ENCODE results near the gene KTI12.
A peak's percentile ranks its signal among the peaks of the same experiment; 100 is the strongest.

The KTI12 gene

GRCh38 chr1:52057876-52058415, 24.3 kb upstream of the KTI12 start:
- Histone ChIP-seq H3K36me3 (ENCODE audit: control insufficient read depth in 2 of 2, insufficient read depth in 1 of 2, low read length in 2 of 2) (peaks cover 16 to 32% of the 10 kb centered on the region in 2 experiments), H3K4me1 (ENCODE audit: control insufficient read depth, insufficient read depth, low read length) (peaks cover 11% of the 10 kb centered on the region; the same call in 1 of the 2 replicates), H3K9me3 (ENCODE audit: control insufficient read depth, insufficient read depth, low read depth, low read length) (no peaks in the 10 kb centered on the region), H3K4me3 (ENCODE audit: low read depth, low read length) (peak overlapping the region; percentile 91; the same call in 1 of the 2 replicates), H3K27ac (ENCODE audit: extremely low read depth, low read depth, low read length) (no peak overlapping the region)
- TF ChIP-seq ZNF776 (tag by site-specific recombination; IDR thresholded peaks at IDR 0.05; ENCODE audit: borderline replicate concordance), result no peak
- TF ChIP-seq TSHZ1 (tag by site-specific recombination; IDR thresholded peaks at IDR 0.05; ENCODE audit: borderline replicate concordance), result no peak
- no peak for TF ChIP-seq ZNF132 (tag by site-specific recombination; IDR thresholded peaks at IDR 0.05; ENCODE audit: borderline replicate concordance)
- no peak for TF ChIP-seq ZSCAN4 (tag by site-specific recombination; IDR thresholded peaks at IDR 0.05)
- no peak for TF ChIP-seq SP2 (tag by site-specific recombination; IDR thresholded peaks at IDR 0.05)
- no peak for TF ChIP-seq PRDM10 (tag by site-specific recombination; IDR thresholded peaks at IDR 0.05)
- TF ChIP-seq ZNF830 (tag by site-specific recombination; IDR thresholded peaks at IDR 0.05; ENCODE audit: low read depth), result no peak
- TF ChIP-seq GLI2 (tag by site-specific recombination; IDR thresholded peaks at IDR 0.05; ENCODE audit: borderline replicate concordance, low read depth), result no peak
- TF ChIP-seq ZNF692 (tag by site-specific recombination; IDR thresholded peaks at IDR 0.05), result no peak
- no peak for TF ChIP-seq SETDB1 (IDR thresholded peaks at IDR 0.05; ENCODE audit: insufficient read length, low read length)
- no peak for TF ChIP-seq ZNF416 (tag by site-specific recombination; IDR thresholded peaks at IDR 0.05)
- no peak for TF ChIP-seq ZNF629 (tag by site-specific recombination; IDR thresholded peaks at IDR 0.05)
- TF ChIP-seq ZNF2 (tag by site-specific recombination; IDR thresholded peaks at IDR 0.05), result no peak
- TF ChIP-seq ZNF157 (tag by site-specific recombination; IDR thresholded peaks at IDR 0.05), result no peak
- no peak for TF ChIP-seq TRIM28 (IDR thresholded peaks at IDR 0.05; ENCODE audit: borderline replicate concordance, low read length)
- no peak for TF ChIP-seq ZNF777 (tag by site-specific recombination; IDR thresholded peaks at IDR 0.05; ENCODE audit: borderline replicate concordance)
- no peak for TF ChIP-seq ZNF302 (tag by site-specific recombination; IDR thresholded peaks at IDR 0.05; ENCODE audit: low read depth)
- ChIA-PET CTCF (no interaction called here), POLR2A (interaction anchor here (0.5 to 0.8 kb wide), 2 partner anchors 12 to 26 kb away, joined by 3 read pairs; no protein-coding TSS in a partner anchor)
